Measurements from ENCODE around the gene TCF19.

Gene TCF19

GRCh38 chr6:31113861-31114540, 44.4 kb upstream of the TCF19 start:
- Histone ChIP-seq H3K27me3 (ENCODE audit: insufficient read depth, poor library complexity, severe bottlenecking) (no peaks in the 10 kb centered on the region), H3K36me3 (ENCODE audit: low read depth) (no peaks in the 10 kb centered on the region; the same call in 1 of the 2 replicates), H3K9me3 (ENCODE audit: severe bottlenecking) (no peaks in the 10 kb centered on the region), H3K4me1 (ENCODE audit: insufficient read depth, poor library complexity, severe bottlenecking) (peaks cover 16% of the 10 kb centered on the region), H3K4me3 (ENCODE audit: severe bottlenecking) (peak overlapping the region; percentile 27), H3K27ac (ENCODE audit: poor library complexity, severe bottlenecking) (peak overlapping the region; percentile 92)
- DNase-seq (ENCODE audit: low spot score) (no peak), ATAC-seq (ENCODE audit: low read depth) (peak; percentile 24)
- TF ChIP-seq CTCF (IDR thresholded peaks at IDR 0.05; ENCODE audit: poor library complexity, severe bottlenecking): no peak

GRCh38 chr6:31114541-31114878, 43.9 kb upstream of the TCF19 start, which contains the start of gene PSORS1C1:
Gene PSORS1C1 (plus strand): TSS chr6:31114800. CDS start chr6:31129633, 14,833 bp downstream.
- ATAC-seq (ENCODE audit: low read depth): peak; percentile 97
- no peaks in the 10 kb centered on the region; the same call in 1 of the 2 replicates for H3K36me3 ChIP-seq (ENCODE audit: low read depth)
- peak; percentile 94 for DNase-seq (ENCODE audit: low spot score)
- H3K27ac ChIP-seq (ENCODE audit: poor library complexity, severe bottlenecking): peak within 1 kb of the TSS; percentile 92
- peak within 1 kb of the TSS; percentile 27 for H3K4me3 ChIP-seq (ENCODE audit: severe bottlenecking)
- peaks cover 16% of the 10 kb centered on the region for H3K4me1 ChIP-seq (ENCODE audit: insufficient read depth, poor library complexity, severe bottlenecking)
- TF ChIP-seq CTCF (IDR thresholded peaks at IDR 0.05; ENCODE audit: poor library complexity, severe bottlenecking): no peak
- no peaks in the 10 kb centered on the region for H3K27me3 ChIP-seq (ENCODE audit: insufficient read depth, poor library complexity, severe bottlenecking)
- no peaks in the 10 kb centered on the region for H3K9me3 ChIP-seq (ENCODE audit: severe bottlenecking)

GRCh38 chr6:31114970-31115849, 43.2 kb upstream of the TCF19 start:
- peak overlapping the region; percentile 27 for H3K4me3 ChIP-seq (ENCODE audit: severe bottlenecking)
- no peaks in the 10 kb centered on the region for H3K27me3 ChIP-seq (ENCODE audit: insufficient read depth, poor library complexity, severe bottlenecking)
- DNase-seq (ENCODE audit: low spot score) (no peak), ATAC-seq (ENCODE audit: low read depth) (peak; percentile 41)
- H3K9me3 ChIP-seq (ENCODE audit: severe bottlenecking): no peaks in the 10 kb centered on the region
- TF ChIP-seq CTCF (IDR thresholded peaks at IDR 0.05; ENCODE audit: poor library complexity, severe bottlenecking): peak; percentile 44
- H3K36me3 ChIP-seq (ENCODE audit: low read depth): no peaks in the 10 kb centered on the region; the same call in 1 of the 2 replicates
- H3K27ac ChIP-seq (ENCODE audit: poor library complexity, severe bottlenecking): peak overlapping the region; percentile 92
- peaks cover 16% of the 10 kb centered on the region for H3K4me1 ChIP-seq (ENCODE audit: insufficient read depth, poor library complexity, severe bottlenecking)

- no peaks in the 10 kb centered on the region for H3K9me3 ChIP-seq (ENCODE audit: severe bottlenecking)
- ATAC-seq (ENCODE audit: low read depth) (no peak), DNase-seq (ENCODE audit: low spot score) (no peak)
- H3K27ac ChIP-seq (ENCODE audit: poor library complexity, severe bottlenecking): peak overlapping the region; percentile 92
- no peaks in the 10 kb centered on the region; the same call in 1 of the 2 replicates for H3K36me3 ChIP-seq (ENCODE audit: low read depth)
- H3K4me1 ChIP-seq (ENCODE audit: insufficient read depth, poor library complexity, severe bottlenecking): peaks cover 16% of the 10 kb centered on the region
- TF ChIP-seq CTCF (IDR thresholded peaks at IDR 0.05; ENCODE audit: poor library complexity, severe bottlenecking): no peak
- H3K27me3 ChIP-seq (ENCODE audit: insufficient read depth, poor library complexity, severe bottlenecking): no peaks in the 10 kb centered on the region
- no peak overlapping the region for H3K4me3 ChIP-seq (ENCODE audit: severe bottlenecking)
Observed at GRCh38 chr6:31115941-31116560, 42.3 kb upstream of the TCF19 start.
